K562 (cell line): ENCODE data around the gene ANKRD6. TPM values are rescaled to one million over a fixed set of nuclear protein-coding genes. Genes with fewer than 3 reads are reported as not detected.

Source experiments
- ATAC-seq: fragments of 200-7000 bp; cut with Tn5 transposase; 3 replicates; pipeline ENCODE4 v1.9.1; 2020; ENCODE audit warnings: moderate library complexity
- BruUV-seq: library from RNA; stranded (reverse); fragments of 400-500 nt; replicated peaks from 2 replicates; lab custom pipeline; 2021; lab: Mats Ljungman, UMichigan
- CTCF ChIA-PET: fragments of 300-600 bp; formaldehyde crosslinking; extraction: SDS; loops from one replicate; lab custom pipeline; 2021; ENCODE audit warnings: low intra/inter-chr PET ratio; lab: Yijun Ruan, JAX
- POLR2A ChIA-PET: fragments of 300-600, 350-650 bp; sonication (Branson Sonifier 250); formaldehyde crosslinking; extraction: SDS; loops from one replicate; lab custom pipeline; 2021; ENCODE audit warnings: antibody characterized with exemption, inconsistent platforms; lab: Yijun Ruan, JAX
- DNase-seq, 4 experiments: peaks; one replicate each; pipeline versions ENCODE4 v3.0.0 to v3.0.0-alpha.2; 2011 to 2018; ENCODE audit warnings: low spot score in 3 of 4, mixed read lengths in 3 of 4; ENCODE audit errors: extremely low read depth in 1 of 4
- FAIRE-seq: peaks from 2 replicates; lab custom pipeline; 2011; peaks lifted over from hg19 to GRCh38; lab: Jason Lieb, UNC
- H2AFZ ChIP-seq: 2 replicates; pipeline ENCODE4 v1.6.0; 2011; ENCODE audit warnings: low read depth, low read length, control low read depth, inconsistent platforms
- H3K27ac ChIP-seq: fragments of 200-600 bp; 3 replicates; pipeline ENCODE4 v1.8.0; 2011; ENCODE audit warnings: low read depth, mild to moderate bottlenecking, control low read depth, inconsistent platforms, low read length, moderate library complexity, mixed read lengths; ENCODE audit errors: extremely low read depth
- H3K27me3 ChIP-seq, 2 experiments: fragments of 300-600 bp in 1 of 2; 2 replicates in 1 of 2; 3 replicates in 1 of 2; pipeline versions ENCODE4 v1.6.0 to v1.8.0; 2011; ENCODE audit warnings: inconsistent platforms in 2 of 2, low read length in 2 of 2, mild to moderate bottlenecking in 1 of 2, mixed read lengths in 1 of 2, moderate library complexity in 1 of 2; ENCODE audit not compliant: control insufficient read depth in 2 of 2, insufficient read depth in 2 of 2
- H3K36me3 ChIP-seq: fragments of 300-600 bp; 3 replicates; pipeline ENCODE4 v1.8.0; 2011; ENCODE audit warnings: mild to moderate bottlenecking, low read length, inconsistent platforms; ENCODE audit not compliant: control insufficient read depth, insufficient read depth
- H3K4me1 ChIP-seq, 2 experiments: fragments of 200-600 bp in 1 of 2; replicated peaks in 1 of 2; 2 replicates in 1 of 2; 3 replicates in 1 of 2; pipeline versions ENCODE4 v1.5.1 to v1.8.0; 2011; ENCODE audit warnings: inconsistent platforms in 2 of 2, low read length in 2 of 2, mild to moderate bottlenecking in 1 of 2, mixed read lengths in 1 of 2, moderate library complexity in 1 of 2; ENCODE audit not compliant: control insufficient read depth in 2 of 2, insufficient read depth in 2 of 2
- H3K4me2 ChIP-seq: 2 replicates; pipeline ENCODE4 v1.6.1; 2011; ENCODE audit warnings: low read length, control low read depth, inconsistent platforms, mixed read lengths; ENCODE audit not compliant: insufficient read depth
- H3K4me3 ChIP-seq: fragments of 200-600 bp; sonication (generic), shearing (Covaris generic); 2 replicates; pipeline ENCODE4 v1.5.1; 2016; ENCODE audit warnings: control low read depth, inconsistent platforms
- H3K79me2 ChIP-seq: fragments of 200-600 bp; 3 replicates; pipeline ENCODE4 v1.8.0; 2011; ENCODE audit warnings: low read length, inconsistent platforms; ENCODE audit not compliant: control insufficient read depth, insufficient read depth
- H3K9ac ChIP-seq, 2 experiments: 2 replicates each; pipeline versions ENCODE4 v1.6.0 to v1.6.1; 2011; ENCODE audit warnings: low read depth in 2 of 2, low read length in 2 of 2, control low read depth in 1 of 2, inconsistent platforms in 1 of 2, mild to moderate bottlenecking in 1 of 2, mixed read lengths in 1 of 2; ENCODE audit not compliant: insufficient read depth in 1 of 2
- H3K9me1 ChIP-seq: one replicate; pipeline ENCODE4 v1.6.0; 2011; ENCODE audit warnings: inconsistent platforms, mild to moderate bottlenecking, low read length, moderate library complexity; ENCODE audit not compliant: control insufficient read depth, insufficient read depth
- H3K9me3 ChIP-seq: replicated peaks from 2 replicates; pipeline ENCODE4 v1.5.1; 2011; ENCODE audit warnings: low read depth, low read length, inconsistent platforms; ENCODE audit not compliant: control insufficient read depth, insufficient read depth
- H4K20me1 ChIP-seq: replicated peaks from 2 replicates; pipeline ENCODE4 v1.6.1; 2011; ENCODE audit warnings: low read length, inconsistent platforms, mixed read lengths; ENCODE audit not compliant: control insufficient read depth, insufficient read depth
- KAT7 ChIP-seq: sonication (generic); formaldehyde crosslinking; IDR thresholded peaks from 2 replicates; pipeline ENCODE4 v1.8.0; 2022; ENCODE audit warnings: missing genetic modification reagents, mild to moderate bottlenecking, borderline replicate concordance
- NFE2 ChIP-seq: IDR thresholded peaks from 2 replicates; pipeline ENCODE4 v1.6.1; 2014; ENCODE audit warnings: antibody characterized with exemption, low read depth
- NR3C1 ChIP-seq: sonication (generic); formaldehyde crosslinking; IDR thresholded peaks from 2 replicates; pipeline ENCODE4 v1.8.1; 2022; ENCODE audit warnings: missing genetic modification reagents
- RAD51 ChIP-seq: fragments of 450-650 bp; IDR thresholded peaks from 2 replicates; pipeline ENCODE4 v1.7.1; 2016; ENCODE audit warnings: low read depth, mild to moderate bottlenecking, borderline replicate concordance
- WGBS: fragments of 100-300 bp; shearing (Covaris generic); methylation state at CpG from one replicate; pipeline ENCODE4 v1.1.6; 2016; ENCODE audit warnings: low coverage, mixed read lengths; ENCODE audit not compliant: insufficient coverage; ENCODE audit errors: missing lambda C conversion rate; 5-methylcytosine and 5-hydroxymethylcytosine counted together
- in situ Hi-C: fragments of 300-500 bp; cut with MboI; formaldehyde crosslinking; loops from 4 replicates; pipeline ENCODE4 v1.15.0; 2018; ENCODE audit warnings: inconsistent platforms, mixed read lengths
- intact Hi-C: fragments of 100-400 bp; cut with micrococcal nuclease; formaldehyde crosslinking; loops from 2 replicates; pipeline ENCODE4 v1.14.2; 2022
- polyA plus RNA-seq, 8 experiments: library from polyadenylated mRNA; depleted of rRNA in 4 of 8; stranded (reverse) in 5 of 8; unstranded in 3 of 8; fragments of >200 nt; fragmentation: Nextera tagmentation in 2 of 8; fragmentation: Illumina TruSeq in 1 of 8; extraction: Ambion mirVana in 2 of 8; extraction: Trizol in 1 of 8; gene quantifications; 2 replicates each; pipeline versions ENCODE4 v1.2.1 to v1.2.3, GENCODE V29; 2011 to 2014; ENCODE audit warnings: inconsistent platforms in 1 of 8, missing spikeins in 1 of 8
- total RNA-seq, 7 experiments: library from RNA; depleted of rRNA in 6 of 7; stranded (reverse); fragments of >200 nt in 6 of 7; fragmentation: Illumina TruSeq in 2 of 7; extraction: Trizol in 2 of 7; gene quantifications; 2 replicates each; pipeline versions ENCODE4 v1.2.1 to v1.2.3, GENCODE V29; 2011 to 2021; ENCODE audit warnings: low replicate concordance in 1 of 7
- TF ChIP-seq, protein P1 (sequence below), 2 experiments: fragments of 450-650 bp; formaldehyde crosslinking in 1 of 2; IDR thresholded peaks; 2 replicates each; pipeline versions ENCODE4 v1.4.0 to v1.6.1; 2014 to 2020; ENCODE audit warnings: mild to moderate bottlenecking in 2 of 2, borderline replicate concordance in 1 of 2, low read depth in 1 of 2
- TF ChIP-seq, protein P2 (sequence below): fragments of 150-350 bp; IDR thresholded peaks from 2 replicates; pipeline ENCODE4 v1.6.1; 2014; ENCODE audit warnings: low read depth, mild to moderate bottlenecking, low read length, borderline replicate concordance
- TF ChIP-seq, protein P3 (sequence below): fragments of 450-650 bp; IDR thresholded peaks from 2 replicates; pipeline ENCODE4 v1.6.1; 2016

ANKRD6 gene
- total and polyA plus RNA-seq, 9 of the 15 experiments (the other 6 are each of a cell fraction or from before 2014, with no cell fraction given) = 0.04 to 0.22 (median 0.08) TPM; not detected in 4

DNA sequence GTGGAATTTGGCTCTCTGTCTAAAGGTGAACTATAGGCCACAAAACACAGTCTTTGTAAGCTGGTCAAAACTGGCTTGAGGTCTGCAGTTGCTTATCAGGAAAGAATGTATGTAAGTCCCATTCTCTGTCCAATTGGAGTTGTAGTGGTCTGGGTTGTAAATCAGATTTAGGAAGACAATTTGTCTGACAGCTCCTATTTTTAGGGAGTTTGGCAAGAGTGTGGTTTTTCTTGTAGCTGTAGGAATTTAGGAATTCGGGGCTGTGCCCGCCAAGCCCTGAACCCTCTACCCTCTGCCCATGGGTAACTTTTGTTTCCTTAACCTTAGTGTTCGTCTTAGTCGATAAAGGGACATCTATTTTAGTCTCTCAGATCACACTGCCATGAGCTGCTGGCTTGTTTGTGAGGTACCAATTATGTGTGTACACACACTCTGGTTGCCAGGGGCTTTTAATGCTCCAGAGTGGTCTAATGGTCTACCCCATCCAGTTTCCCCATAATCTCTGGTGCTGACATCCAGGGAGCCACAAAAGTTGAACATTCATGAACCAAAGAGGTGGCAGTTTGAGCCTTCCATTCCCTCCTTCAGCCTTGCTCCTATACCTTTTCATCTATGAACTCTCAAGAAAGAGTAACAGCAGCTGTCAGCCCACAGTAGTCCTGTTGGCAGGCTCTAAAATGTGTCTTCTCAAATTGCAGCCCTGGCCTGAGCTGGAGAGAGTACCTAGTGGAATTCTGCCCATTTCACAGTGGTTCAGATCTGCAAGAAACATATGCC lies 93.0 kb downstream of the ANKRD6 start:
- Histone ChIP-seq H3K79me2 (no peaks in the 10 kb centered on the region), H3K4me2 (no peak overlapping the region), H3K9ac (no peak overlapping the region), H3K36me3 (no peaks in the 10 kb centered on the region), H3K9me3 (no peaks in the 10 kb centered on the region), H3K27ac (no peak overlapping the region), H2AFZ (no peak overlapping the region), H3K27me3 (peaks cover 1 to 10% of the 10 kb centered on the region in 2 experiments; a peak in 2 of 5 replicates), H3K4me3 (no peak overlapping the region), H4K20me1 (no peaks in the 10 kb centered on the region), H3K9me1 (no peaks in the 10 kb centered on the region), H3K4me1 (no peaks in the 10 kb centered on the region)
- 0% methylated on average over 4 of the region's 4 CpGs for WGBS
- POLR2A ChIA-PET = interaction anchor here (1.1 kb wide), 1 partner anchor 16 kb away, joined by 3 read pairs; no protein-coding TSS in a partner anchor
- ATAC-seq = no peak
- in situ Hi-C loops (no loop called here), intact Hi-C loops (no loop called here)
- BruUV-seq = no TSS peak
- FAIRE-seq = no peak
- CTCF ChIA-PET = no interaction called here
- DNase-seq = no peak
- TF ChIP-seq NFE2 (no peak), KAT7 (no peak), NR3C1 (CRISPR knock-in tag) (no peak), RAD51 (no peak)
- TF ChIP-seq, protein P1, sequence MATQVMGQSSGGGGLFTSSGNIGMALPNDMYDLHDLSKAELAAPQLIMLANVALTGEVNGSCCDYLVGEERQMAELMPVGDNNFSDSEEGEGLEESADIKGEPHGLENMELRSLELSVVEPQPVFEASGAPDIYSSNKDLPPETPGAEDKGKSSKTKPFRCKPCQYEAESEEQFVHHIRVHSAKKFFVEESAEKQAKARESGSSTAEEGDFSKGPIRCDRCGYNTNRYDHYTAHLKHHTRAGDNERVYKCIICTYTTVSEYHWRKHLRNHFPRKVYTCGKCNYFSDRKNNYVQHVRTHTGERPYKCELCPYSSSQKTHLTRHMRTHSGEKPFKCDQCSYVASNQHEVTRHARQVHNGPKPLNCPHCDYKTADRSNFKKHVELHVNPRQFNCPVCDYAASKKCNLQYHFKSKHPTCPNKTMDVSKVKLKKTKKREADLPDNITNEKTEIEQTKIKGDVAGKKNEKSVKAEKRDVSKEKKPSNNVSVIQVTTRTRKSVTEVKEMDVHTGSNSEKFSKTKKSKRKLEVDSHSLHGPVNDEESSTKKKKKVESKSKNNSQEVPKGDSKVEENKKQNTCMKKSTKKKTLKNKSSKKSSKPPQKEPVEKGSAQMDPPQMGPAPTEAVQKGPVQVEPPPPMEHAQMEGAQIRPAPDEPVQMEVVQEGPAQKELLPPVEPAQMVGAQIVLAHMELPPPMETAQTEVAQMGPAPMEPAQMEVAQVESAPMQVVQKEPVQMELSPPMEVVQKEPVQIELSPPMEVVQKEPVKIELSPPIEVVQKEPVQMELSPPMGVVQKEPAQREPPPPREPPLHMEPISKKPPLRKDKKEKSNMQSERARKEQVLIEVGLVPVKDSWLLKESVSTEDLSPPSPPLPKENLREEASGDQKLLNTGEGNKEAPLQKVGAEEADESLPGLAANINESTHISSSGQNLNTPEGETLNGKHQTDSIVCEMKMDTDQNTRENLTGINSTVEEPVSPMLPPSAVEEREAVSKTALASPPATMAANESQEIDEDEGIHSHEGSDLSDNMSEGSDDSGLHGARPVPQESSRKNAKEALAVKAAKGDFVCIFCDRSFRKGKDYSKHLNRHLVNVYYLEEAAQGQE (IDR thresholded peaks at IDR 0.05; ENCODE audit: borderline replicate concordance) = peak; percentile 28; the same call in 1 of the 2 replicates
- TF ChIP-seq, protein P1 (CRISPR knock-in tag; IDR thresholded peaks at IDR 0.05; ENCODE audit: low read depth) = no peak
- TF ChIP-seq, protein P2, sequence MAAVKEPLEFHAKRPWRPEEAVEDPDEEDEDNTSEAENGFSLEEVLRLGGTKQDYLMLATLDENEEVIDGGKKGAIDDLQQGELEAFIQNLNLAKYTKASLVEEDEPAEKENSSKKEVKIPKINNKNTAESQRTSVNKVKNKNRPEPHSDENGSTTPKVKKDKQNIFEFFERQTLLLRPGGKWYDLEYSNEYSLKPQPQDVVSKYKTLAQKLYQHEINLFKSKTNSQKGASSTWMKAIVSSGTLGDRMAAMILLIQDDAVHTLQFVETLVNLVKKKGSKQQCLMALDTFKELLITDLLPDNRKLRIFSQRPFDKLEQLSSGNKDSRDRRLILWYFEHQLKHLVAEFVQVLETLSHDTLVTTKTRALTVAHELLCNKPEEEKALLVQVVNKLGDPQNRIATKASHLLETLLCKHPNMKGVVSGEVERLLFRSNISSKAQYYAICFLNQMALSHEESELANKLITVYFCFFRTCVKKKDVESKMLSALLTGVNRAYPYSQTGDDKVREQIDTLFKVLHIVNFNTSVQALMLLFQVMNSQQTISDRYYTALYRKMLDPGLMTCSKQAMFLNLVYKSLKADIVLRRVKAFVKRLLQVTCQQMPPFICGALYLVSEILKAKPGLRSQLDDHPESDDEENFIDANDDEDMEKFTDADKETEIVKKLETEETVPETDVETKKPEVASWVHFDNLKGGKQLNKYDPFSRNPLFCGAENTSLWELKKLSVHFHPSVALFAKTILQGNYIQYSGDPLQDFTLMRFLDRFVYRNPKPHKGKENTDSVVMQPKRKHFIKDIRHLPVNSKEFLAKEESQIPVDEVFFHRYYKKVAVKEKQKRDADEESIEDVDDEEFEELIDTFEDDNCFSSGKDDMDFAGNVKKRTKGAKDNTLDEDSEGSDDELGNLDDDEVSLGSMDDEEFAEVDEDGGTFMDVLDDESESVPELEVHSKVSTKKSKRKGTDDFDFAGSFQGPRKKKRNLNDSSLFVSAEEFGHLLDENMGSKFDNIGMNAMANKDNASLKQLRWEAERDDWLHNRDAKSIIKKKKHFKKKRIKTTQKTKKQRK = no peak
- TF ChIP-seq, protein P3, sequence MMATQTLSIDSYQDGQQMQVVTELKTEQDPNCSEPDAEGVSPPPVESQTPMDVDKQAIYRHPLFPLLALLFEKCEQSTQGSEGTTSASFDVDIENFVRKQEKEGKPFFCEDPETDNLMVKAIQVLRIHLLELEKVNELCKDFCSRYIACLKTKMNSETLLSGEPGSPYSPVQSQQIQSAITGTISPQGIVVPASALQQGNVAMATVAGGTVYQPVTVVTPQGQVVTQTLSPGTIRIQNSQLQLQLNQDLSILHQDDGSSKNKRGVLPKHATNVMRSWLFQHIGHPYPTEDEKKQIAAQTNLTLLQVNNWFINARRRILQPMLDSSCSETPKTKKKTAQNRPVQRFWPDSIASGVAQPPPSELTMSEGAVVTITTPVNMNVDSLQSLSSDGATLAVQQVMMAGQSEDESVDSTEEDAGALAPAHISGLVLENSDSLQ = peak; percentile 38; the same call in 1 of the 2 replicates
